ENCODE measurements around the gene NUDT8. TPM values are rescaled to one million over a fixed set of nuclear protein-coding genes. Genes with fewer than 3 reads are reported as not detected.

NUDT8 gene
- total RNA-seq, 4 donors from 2014 or later: 11.0 to 21.3 (median 20.0) TPM

DNA sequence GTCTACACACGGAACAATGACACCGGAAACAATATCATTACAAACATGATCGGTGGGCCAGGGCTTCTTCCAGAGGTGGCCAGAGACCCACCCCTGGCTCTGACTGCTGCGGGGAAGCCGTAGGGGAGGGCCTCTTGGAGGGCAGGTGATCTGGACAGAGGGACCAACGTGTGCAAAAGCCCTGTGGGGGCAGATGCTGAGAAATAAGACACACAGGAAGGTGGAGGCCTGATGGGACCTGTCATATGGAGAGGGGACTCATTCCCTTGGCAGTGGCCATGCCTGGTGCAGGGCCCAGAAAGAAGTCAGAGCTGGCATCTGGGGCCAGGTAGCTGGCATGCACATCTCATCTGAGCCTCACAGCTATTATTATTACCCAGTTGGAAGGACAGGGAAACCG lies 43.6 kb upstream of the NUDT8 start:
- no peaks in the 10 kb centered on the region for H3K36me3 ChIP-seq
- H3K27me3 ChIP-seq: peaks cover 0 to 23% of the 10 kb centered on the region in 2 donors
- H3K4me1 ChIP-seq: no peaks in the 10 kb centered on the region
- H3K4me3 ChIP-seq: no peak overlapping the region
- DNase-seq (ENCODE audit: low spot score in 2 of 2): no peak
- no peak overlapping the region for H3K27ac ChIP-seq
- H3K9me3 ChIP-seq: no peaks in the 10 kb centered on the region
- TF ChIP-seq, protein P1, sequence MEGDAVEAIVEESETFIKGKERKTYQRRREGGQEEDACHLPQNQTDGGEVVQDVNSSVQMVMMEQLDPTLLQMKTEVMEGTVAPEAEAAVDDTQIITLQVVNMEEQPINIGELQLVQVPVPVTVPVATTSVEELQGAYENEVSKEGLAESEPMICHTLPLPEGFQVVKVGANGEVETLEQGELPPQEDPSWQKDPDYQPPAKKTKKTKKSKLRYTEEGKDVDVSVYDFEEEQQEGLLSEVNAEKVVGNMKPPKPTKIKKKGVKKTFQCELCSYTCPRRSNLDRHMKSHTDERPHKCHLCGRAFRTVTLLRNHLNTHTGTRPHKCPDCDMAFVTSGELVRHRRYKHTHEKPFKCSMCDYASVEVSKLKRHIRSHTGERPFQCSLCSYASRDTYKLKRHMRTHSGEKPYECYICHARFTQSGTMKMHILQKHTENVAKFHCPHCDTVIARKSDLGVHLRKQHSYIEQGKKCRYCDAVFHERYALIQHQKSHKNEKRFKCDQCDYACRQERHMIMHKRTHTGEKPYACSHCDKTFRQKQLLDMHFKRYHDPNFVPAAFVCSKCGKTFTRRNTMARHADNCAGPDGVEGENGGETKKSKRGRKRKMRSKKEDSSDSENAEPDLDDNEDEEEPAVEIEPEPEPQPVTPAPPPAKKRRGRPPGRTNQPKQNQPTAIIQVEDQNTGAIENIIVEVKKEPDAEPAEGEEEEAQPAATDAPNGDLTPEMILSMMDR (IDR thresholded peaks at IDR 0.05): no peak
- TF ChIP-seq EP300 (IDR thresholded peaks at IDR 0.05) (no peak), POLR2A (IDR thresholded peaks at IDR 0.05) (no peak)
- WGBS, 2 donors: 78 to 81% methylated on average over 7 of the region's 7 CpGs

DNA sequence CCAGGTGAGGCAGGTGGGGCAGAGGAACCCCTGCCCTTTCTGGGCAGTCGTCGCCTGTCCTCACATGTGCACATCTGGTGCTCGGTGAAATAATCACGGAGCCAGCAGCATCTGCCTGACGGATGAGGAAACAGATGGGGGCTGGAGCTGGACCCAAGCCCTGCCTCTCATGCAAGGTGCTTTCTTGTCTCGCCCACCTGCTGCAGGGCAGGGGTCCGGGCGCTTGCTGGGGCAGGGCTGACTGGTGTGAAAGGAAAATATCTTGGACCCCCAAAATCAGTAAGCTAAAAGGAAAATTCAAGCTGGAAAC lies 41.4 kb upstream of the NUDT8 start:
- no peak overlapping the region for H3K27ac ChIP-seq
- no peaks in the 10 kb centered on the region for H3K36me3 ChIP-seq
- H3K9me3 ChIP-seq: no peaks in the 10 kb centered on the region
- H3K27me3 ChIP-seq: peaks cover 0 to 23% of the 10 kb centered on the region in 2 donors
- H3K4me3 ChIP-seq: no peak overlapping the region
- no peak for TF ChIP-seq POLR2A (IDR thresholded peaks at IDR 0.05)
- no peak for TF ChIP-seq EP300 (IDR thresholded peaks at IDR 0.05)
- TF ChIP-seq, protein P1 (IDR thresholded peaks at IDR 0.05): no peak
- 74 to 81% methylated on average over 8 of the region's 8 CpGs for WGBS, 2 donors
- no peaks in the 10 kb centered on the region for H3K4me1 ChIP-seq
- DNase-seq (ENCODE audit: low spot score in 2 of 2): no peak

DNA sequence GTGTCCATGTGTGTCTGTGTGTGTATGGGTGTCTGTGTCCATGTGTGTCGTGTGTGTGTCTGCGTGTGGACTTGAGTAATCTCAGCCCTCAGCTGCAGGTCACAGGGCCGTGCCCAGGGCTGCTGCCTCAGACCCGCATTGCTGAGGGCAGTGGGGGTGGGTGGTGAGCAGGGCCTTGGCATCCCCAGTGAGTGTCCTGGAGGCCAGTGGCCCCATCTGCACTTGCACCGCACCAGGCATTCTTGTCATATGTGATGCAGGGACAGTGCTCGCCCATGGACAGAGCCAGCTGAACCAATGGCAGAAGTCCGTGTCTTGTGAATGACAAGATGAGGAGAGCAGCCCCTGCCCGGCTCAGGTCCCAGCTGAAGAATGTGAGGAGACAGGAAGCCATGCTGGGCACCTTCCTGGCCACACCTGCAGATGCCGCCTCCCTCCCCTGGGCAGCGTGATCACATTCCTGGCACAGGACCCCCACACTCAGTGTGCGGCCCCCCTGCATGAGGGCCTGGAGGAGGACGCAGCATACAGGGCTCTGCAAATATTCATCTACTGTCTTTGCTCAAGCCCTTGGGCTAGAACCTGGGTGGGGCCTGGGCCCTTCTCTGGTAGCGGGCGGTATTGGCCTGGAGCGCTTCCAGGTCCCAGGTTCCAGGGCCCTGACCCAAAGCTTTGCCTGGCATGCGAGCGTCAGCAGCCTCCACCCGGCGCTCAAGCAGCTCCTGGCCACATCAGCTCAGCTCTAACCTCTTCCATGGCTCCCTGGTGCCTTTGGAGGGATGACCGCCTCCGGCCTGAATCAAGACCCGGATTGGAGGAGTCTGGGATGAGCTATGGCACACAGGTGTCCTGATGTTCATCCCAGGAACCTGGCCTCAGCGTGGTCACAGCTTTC lies 40.8 kb upstream of the NUDT8 start:
- Histone ChIP-seq H3K27me3 (peaks cover 0 to 23% of the 10 kb centered on the region in 2 donors), H3K4me1 (no peaks in the 10 kb centered on the region), H3K9me3 (no peaks in the 10 kb centered on the region), H3K27ac (no peak overlapping the region), H3K4me3 (no peak overlapping the region), H3K36me3 (no peaks in the 10 kb centered on the region)
- no peak for DNase-seq (ENCODE audit: low spot score in 2 of 2)
- 74 to 77% methylated on average over 16 to 19 of the region's 23 CpGs for WGBS, 2 donors
- TF ChIP-seq EP300 (IDR thresholded peaks at IDR 0.05) (no peak), POLR2A (IDR thresholded peaks at IDR 0.05) (no peak)
- TF ChIP-seq, protein P1 (IDR thresholded peaks at IDR 0.05): no peak

DNA sequence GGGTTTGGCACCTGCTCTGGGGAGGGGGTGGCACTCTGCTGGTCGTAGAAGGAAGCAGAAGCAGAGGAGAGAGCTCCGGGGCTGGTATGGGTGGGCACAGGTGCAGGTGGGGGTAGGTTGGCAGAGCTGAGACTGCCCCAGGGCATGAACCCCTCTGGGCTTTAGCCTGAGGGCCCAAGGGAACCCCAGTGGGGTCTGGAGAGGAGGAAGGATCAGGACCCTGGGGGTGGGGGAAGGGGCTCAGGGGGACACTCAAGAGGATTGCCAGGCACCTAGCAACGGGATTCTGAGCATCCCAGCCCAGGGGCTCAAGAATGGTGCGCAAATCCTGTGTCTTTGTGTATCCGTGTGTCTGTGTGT lies 38.4 kb upstream of the NUDT8 start:
- no peak overlapping the region for H3K4me3 ChIP-seq
- 65 to 68% methylated on average over 5 of the region's 5 CpGs for WGBS, 2 donors
- H3K36me3 ChIP-seq: no peaks in the 10 kb centered on the region
- no peaks in the 10 kb centered on the region for H3K9me3 ChIP-seq
- no peaks in the 10 kb centered on the region for H3K4me1 ChIP-seq
- no peak overlapping the region for H3K27ac ChIP-seq
- DNase-seq (ENCODE audit: low spot score in 2 of 2): no peak
- peaks cover 0 to under 1% of the 10 kb centered on the region in 2 donors for H3K27me3 ChIP-seq
- no peak for TF ChIP-seq EP300 (IDR thresholded peaks at IDR 0.05)
- TF ChIP-seq, protein P1 (IDR thresholded peaks at IDR 0.05): no peak
- no peak for TF ChIP-seq POLR2A (IDR thresholded peaks at IDR 0.05)

DNA sequence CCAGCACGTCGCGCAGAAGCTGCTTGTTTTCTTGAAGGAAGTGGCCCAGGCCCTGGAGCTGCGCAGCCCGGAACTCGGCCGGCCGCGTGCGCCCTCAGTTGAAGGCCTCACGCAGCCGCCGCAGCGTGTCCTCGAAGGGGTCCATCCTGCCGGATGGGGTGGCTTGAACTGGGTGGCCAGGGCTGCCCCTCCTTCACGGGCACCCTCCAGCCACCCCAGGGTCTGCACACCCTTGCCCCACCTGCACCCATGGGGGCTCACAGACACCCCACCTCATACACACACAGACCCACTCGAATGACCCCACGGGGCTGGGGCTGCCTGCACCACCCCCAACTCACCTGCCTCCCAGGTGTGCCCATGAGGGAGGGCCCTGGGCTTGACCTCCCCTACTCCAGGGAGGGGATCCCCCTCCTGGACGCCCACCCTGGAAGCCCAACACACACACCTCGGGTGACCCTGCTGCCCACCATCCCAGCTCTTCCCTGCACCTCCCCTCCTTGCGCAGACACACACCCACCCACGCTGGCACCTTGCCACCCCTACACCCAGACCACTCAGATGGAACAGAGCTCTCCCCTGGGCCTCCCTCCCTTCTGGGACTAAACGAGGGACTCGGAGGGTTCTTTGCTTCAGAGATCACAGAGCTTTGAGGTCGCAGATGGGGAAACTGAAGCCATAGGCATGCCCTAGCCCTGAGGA lies 37.9 kb upstream of the NUDT8 start:
- Histone ChIP-seq H3K4me1 (no peaks in the 10 kb centered on the region), H3K27me3 (no peaks in the 10 kb centered on the region)
- no peak for DNase-seq (ENCODE audit: low spot score in 2 of 2)

More for the DNA sequence above, 37.9 kb upstream of the NUDT8 start:
- no peak overlapping the region for H3K27ac ChIP-seq
- no peak overlapping the region for H3K4me3 ChIP-seq
- H3K36me3 ChIP-seq: no peaks in the 10 kb centered on the region
- no peaks in the 10 kb centered on the region for H3K9me3 ChIP-seq
- TF ChIP-seq POLR2A (IDR thresholded peaks at IDR 0.05) (no peak), EP300 (IDR thresholded peaks at IDR 0.05) (no peak)
- TF ChIP-seq, protein P1 (IDR thresholded peaks at IDR 0.05): no peak
- 68 to 79% methylated on average over 20 to 25 of the region's 26 CpGs for WGBS, 2 donors
